GM19099 (cell line): ENCODE results near the gene FGFR4.

ENCODE experiments used
- POLR2A ChIP-seq: IDR thresholded peaks from 3 replicates; pipeline ENCODE4 v1.6.1; 2011; ENCODE audit warnings: low read depth; ENCODE audit not compliant: insufficient read length; ENCODE audit errors: extremely low read depth

FGFR4 gene

DNA sequence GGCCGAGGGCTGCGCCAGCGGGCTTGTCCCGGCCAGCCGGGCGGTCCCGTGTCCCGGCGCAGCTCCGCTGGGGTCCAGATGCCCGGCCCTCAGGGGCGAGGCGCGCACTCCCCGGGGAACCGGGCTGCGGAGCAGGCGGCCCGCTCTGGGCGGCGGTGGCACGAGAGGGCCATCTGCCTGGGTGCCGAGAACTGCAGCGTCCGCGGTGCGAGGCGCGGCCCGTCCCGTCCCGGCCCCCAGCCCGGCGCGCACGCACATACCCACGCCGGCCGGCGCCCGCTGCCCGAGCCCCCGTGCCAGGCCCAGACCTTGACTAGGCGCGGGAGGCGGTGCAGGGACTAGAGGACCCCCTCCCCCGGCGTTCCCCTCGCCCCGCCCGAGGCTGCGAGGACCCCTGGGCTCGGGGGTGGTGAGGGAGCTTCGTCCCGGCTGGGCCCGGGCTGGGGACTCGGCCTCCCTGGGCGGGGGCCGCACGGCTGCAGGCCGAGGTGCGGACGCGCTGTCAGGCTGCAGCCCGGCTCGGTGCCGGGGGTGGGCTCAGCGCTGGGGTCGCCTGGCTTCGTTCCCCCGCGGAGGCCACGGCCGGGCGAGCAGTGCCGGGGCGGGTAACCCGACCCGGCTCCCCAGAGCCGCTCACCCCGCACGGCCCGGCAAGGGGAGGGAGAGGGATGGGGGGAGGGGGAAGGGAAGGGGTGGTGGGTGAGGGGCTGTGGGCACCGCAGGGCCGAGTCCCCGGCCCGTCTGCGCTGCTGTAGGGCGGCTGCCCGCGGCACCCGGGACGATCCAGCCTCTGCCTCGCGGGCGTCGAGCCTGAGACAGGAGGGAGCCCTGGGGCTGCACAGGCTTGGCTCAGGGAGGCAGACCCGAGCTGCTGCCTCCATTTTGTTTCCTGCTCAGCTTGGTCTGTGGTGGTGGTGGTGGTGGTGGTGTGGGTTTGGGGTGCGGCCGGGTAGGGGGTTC, 45.7 kb downstream of the FGFR4 start:
- no peak for TF ChIP-seq POLR2A

DNA sequence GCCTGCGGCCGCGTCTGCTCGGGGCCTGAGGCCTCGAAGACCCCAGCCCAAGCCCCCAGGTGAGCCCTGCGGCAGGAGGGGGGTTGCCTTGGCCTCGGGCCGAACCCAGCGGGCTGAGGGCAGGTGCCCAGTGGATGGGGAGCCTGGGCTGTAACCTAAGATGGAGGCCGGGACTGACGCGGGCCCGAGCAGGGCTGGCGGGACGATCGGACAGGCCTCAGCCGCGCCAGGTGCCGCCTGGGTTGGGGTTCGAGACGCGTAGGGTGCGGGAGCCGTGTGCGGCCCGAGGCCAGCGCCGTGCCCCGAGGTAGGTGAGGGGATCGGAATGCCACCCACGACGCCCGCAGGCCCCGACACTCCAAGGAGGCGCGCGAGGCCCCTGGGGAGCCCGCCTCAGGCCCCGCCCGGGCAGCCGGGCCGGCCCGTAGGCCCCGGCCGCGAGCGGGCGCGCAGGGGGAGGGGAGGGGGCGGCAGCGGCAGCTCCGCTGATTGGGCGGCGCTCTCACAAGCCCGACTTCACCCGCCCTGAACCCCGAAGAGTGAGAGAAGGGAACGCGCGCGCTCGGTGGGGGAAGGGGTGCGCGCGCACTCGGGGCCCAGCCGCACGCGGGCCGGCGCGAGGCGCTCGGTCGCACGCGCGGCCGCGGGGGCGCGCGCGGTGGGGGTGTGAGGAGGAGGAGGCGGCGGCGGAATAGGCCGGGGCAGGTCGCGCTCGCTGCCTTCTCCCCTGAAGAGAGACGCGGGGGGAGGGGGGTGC, 46.6 kb downstream of the FGFR4 start, which contains the start of gene NSD1:
TSS of gene NSD1 (plus strand) at position 678 of the 757 bp plus-strand sequence. CDS start 1,331 bp downstream, outside the sequence.
- TF ChIP-seq POLR2A, result peak; percentile 84

DNA sequence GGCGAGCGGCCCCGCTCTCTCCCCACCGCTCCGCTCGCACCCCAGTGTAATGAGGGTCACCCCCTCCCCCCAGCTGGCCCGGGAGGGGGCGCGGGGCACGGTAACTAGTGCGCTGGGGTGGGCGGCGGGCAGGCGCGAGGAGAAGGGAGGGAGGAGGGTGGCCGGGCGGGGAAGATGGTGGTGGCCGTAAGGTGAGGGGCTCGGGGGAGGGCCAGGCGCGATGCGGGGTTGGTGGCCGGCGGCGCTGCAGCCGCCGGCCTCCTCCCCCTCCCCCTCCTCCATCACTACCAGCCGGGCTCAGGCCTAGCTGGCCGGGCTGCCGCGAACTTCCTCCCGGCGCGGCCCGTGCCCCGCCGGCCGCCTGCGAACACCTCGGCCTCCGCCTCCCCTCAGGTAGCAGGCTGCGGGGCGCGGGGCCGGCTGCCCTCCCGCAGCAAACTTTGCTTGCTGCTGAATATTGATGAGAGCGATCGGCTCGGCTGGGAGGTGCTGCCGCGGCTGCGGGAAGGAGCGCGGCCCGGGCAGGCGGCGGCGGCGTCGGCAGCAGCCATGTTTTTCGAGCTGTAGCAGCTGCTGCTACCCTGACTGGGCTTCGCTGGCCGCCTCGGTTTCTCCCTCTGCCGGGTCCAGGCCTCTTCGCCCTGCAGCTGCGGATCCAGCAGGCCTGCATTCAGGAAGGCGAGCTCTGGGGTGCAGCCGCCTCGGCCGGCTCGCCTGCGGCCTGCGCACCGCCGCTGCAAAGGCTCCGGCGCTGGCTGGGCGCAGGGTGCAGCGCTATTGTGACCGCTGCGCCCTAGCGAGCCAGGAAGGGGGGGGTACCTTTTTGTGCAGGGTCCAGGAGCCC, 47.4 kb downstream of the FGFR4 start:
- peak; percentile 43 for TF ChIP-seq POLR2A

DNA sequence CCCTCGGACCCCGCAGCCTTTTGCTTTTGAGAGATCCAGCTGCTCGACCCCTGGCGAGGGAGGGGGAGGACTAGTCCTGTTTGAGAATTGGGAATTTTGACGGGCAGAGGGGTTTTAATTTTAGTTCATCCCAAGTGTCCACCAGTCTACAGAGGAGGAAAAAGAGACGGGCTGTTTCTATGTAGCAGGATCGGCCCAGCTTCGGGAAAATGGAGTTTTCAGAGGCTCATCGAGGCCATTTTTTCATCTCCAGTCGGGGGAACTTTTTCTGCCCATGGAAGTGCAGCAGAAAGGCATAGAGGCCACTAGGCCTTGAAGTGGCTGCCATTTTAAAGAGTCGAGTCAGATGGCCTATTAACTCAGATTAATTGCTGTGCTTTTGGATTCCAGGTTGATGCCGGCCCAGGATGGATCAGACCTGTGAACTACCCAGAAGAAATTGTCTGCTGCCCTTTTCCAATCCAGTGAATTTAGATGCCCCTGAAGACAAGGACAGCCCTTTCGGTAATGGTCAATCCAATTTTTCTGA, 48.0 kb downstream of the FGFR4 start:
- TF ChIP-seq POLR2A, result no peak

DNA sequence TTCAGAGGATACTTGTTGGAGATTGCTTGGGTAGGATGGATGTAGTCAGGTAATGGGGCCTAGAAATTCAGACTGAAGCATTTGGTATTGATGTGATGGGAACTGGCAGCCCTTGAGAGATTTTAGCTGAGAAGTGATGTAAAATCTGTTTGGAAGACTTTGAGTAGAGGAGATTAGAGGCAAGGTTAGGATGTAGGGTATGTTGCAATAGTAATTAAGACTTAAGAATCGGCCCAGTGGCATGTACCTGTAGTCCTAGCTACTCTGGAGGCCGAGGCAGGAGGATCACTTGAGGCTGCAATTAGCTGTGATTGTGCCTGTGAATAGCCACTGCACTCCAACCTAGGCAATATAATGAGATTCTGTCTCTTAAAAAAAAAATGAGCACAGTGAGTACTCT, 53.6 kb downstream of the FGFR4 start:
- no peak for TF ChIP-seq POLR2A

DNA sequence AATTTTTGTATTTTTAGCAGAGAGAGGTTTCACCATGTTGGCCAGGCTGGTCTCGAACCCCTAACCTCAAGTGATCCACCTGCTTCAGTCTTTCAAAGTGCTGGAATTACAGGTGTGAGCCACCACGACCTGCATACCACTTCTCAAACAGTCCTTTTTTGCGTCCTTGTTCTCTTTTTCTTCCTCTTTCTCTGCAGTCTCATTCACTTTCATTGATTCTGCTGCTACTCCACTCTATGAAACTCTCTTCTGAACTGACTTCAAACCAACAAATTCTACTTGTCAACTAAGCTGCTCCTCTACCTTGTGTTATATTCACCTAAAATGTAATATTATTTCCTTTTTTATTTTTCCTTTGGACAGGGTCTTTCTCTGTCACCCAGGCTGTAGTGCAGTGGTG, 54.8 kb downstream of the FGFR4 start:
- no peak for TF ChIP-seq POLR2A

DNA sequence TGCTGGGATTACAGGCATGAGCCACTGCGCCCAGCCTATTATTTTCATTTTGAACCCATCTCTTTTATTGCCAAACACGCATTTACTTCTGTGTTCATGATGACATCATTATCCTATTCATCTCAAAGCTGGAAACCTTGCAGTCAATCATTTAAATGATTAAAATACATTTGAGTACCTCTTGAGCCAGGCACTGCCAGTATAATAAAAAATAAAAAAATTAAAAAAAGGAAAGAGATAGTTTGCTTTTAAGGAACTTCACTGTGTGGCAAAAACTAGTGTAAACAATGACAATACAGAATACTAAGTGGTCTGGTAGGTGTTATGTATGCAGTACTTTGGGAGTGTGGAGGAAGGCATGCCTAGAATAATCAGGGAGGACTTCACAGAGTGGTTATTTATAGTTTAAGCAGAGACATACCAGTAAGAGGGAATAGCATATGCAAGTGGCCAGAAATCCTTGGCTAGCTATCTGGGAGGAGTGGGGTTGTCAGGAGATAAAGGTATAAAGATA, 55.4 kb downstream of the FGFR4 start:
- no peak for TF ChIP-seq POLR2A

DNA sequence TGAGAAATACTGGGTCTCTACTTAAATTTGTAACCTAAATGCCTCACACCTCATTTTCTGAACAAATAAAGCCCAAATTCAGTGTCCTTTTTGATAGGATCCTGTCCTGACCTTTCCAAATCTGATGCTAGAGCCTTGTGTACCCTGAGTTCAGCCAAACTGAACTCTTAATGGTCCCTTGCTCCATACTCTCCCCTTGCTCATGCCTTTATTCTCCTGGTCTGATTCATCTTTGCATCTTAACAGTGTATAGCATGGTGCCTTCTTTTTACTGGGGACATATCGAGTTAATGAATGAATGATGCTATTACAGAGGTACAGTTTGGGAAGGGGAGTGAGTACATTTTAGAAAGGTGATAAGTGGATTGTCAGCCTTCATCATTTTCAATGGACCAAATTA, 56.1 kb downstream of the FGFR4 start:
- no peak for TF ChIP-seq POLR2A

DNA sequence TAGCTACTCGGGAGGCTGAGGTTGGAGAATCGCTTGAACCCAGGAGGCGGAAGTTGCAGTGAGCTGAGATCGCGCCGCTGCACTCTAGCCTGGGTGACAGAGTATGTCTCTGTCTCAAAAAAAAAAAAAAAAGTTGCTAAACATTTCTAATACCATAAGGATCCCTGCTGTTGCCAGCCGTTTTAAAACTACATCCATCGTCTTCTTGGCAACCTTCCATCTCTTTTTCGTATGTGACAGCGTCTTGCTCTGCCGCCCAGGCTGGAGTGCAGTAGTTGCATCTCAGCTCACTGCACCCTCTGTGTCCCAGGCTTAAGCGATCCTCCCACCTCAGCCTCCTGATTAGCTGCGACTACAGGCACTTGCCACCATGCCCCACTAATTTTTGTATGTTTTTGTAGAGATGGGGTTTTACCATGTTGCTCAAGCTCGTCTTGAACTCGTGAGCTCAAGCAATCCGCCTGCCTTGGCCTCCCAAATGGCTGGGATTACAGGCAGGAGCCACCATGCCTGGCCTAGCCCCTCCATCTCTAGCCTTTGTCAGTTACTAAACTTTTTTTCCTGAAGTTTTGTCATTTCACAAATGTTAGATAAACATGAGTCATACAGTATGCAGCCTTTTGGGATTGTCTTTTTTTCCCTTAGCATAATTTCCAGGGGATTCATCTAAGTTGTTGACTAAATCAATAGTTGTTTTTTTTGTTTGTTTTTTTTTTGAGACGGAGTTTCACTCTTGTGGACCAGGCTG, 60.4 kb downstream of the FGFR4 start:
- TF ChIP-seq POLR2A, result no peak
